Measurements from ENCODE around the gene PDE4B. TPM values are rescaled to one million over a fixed set of nuclear protein-coding genes. Genes with fewer than 3 reads are reported as not detected.
"Not testable (repeated sequence)": the region's sequence is repeated elsewhere in the genome, so short reads cannot be mapped to it uniquely, and the experiment has no call there.

Gene PDE4B
- polyA plus RNA-seq, 4 donors, result 1.1 to 5.2 (median 3.7) TPM

DNA sequence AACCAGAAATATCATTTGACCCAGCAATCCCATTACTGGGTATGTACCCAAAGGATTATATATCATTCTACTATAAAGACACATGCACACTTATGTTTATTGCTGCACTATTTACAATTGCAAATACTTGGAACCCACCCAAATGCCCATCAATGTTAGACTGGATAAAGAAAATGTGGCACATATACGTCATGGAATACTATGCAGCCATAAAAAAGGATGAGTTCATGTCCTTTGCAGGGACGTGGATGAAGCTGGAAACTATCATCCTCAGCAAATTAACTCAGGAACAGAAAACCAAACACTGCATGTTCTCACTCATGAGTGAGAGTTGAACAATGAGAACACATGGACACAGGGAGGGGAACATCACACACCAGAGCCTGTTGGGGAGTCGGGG, 85.6 kb downstream of the PDE4B start:
- not testable (repeated sequence) for H3K9me3 ChIP-seq (ENCODE audit: control insufficient read depth in 2 of 2, insufficient read depth in 1 of 2, low read depth in 1 of 2, low read length in 1 of 2); FAIRE-seq

DNA sequence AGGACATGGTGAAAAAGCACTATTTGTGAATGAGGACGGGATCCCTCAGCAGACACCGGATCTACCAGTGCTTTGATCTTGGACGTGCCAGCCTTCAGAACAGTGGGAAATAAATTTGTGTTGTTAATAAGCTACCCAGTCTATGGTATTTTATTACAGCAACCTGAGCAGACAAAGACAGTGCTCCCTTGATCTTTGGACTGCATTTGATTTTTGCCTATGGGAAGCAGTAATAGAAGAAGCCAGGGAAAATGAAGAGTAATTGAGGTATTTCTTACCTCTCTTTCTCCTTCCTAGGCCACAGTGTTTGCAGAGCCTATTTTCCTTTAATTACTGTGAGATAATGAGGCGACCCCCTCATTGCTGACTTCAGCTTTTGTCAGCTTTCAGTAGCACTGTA, 87.9 kb downstream of the PDE4B start:
- Histone ChIP-seq H3K4me3 (ENCODE audit: low read depth in 1 of 3, low read length in 3 of 3) (no peak overlapping the region), H3K36me3 (ENCODE audit: control insufficient read depth in 3 of 3, insufficient read depth in 2 of 3, low read depth in 1 of 3, low read length in 3 of 3) (no peaks in the 10 kb centered on the region), H3K9me3 (ENCODE audit: control insufficient read depth in 2 of 2, insufficient read depth in 1 of 2, low read depth in 1 of 2, low read length in 1 of 2) (peaks cover 0 to 2% of the 10 kb centered on the region in 2 donors), H3K27me3 (ENCODE audit: control insufficient read depth in 3 of 3, insufficient read depth in 3 of 3, low read length in 3 of 3) (no peaks in the 10 kb centered on the region), H3K4me1 (ENCODE audit: control insufficient read depth in 3 of 3, insufficient read depth in 2 of 3, low read depth in 1 of 3, low read length in 2 of 3) (no peaks in the 10 kb centered on the region), H3K27ac (ENCODE audit: low read depth in 1 of 3, low read length in 2 of 3) (no peak overlapping the region)
- WGBS, 3 donors, result 24 to 60% (median 33%) methylated on average over 4 of the region's 4 CpGs
- FAIRE-seq (no peak), DNase-seq (peak in 1 of 2 donors; percentile 12)

More for the DNA sequence above, 85.6 kb downstream of the PDE4B start:
- DNase-seq; H3K27ac ChIP-seq (ENCODE audit: low read depth in 1 of 3, low read length in 2 of 3); H3K36me3 ChIP-seq (ENCODE audit: control insufficient read depth in 3 of 3, insufficient read depth in 2 of 3, low read depth in 1 of 3, low read length in 3 of 3); H3K27me3 ChIP-seq (ENCODE audit: control insufficient read depth in 3 of 3, insufficient read depth in 3 of 3, low read length in 3 of 3); H3K4me3 ChIP-seq (ENCODE audit: low read depth in 1 of 3, low read length in 3 of 3); H3K4me1 ChIP-seq (ENCODE audit: control insufficient read depth in 3 of 3, insufficient read depth in 2 of 3, low read depth in 1 of 3, low read length in 2 of 3): not testable (repeated sequence)
- WGBS, 3 donors, result 74 to 80% (median 79%) methylated on average over 3 of the region's 3 CpGs

- no peaks in the 10 kb centered on the region for H3K4me1 ChIP-seq (ENCODE audit: control insufficient read depth in 3 of 3, insufficient read depth in 2 of 3, low read depth in 1 of 3, low read length in 2 of 3)
- no peak for DNase-seq
- no peaks in the 10 kb centered on the region for H3K36me3 ChIP-seq (ENCODE audit: control insufficient read depth in 3 of 3, insufficient read depth in 2 of 3, low read depth in 1 of 3, low read length in 3 of 3)
- H3K9me3 ChIP-seq (ENCODE audit: control insufficient read depth in 2 of 2, insufficient read depth in 1 of 2, low read depth in 1 of 2, low read length in 1 of 2), result peaks cover 0 to 2% of the 10 kb centered on the region in 2 donors
- no peak overlapping the region for H3K4me3 ChIP-seq (ENCODE audit: low read depth in 1 of 3, low read length in 3 of 3)
- no peak for FAIRE-seq
- 46 to 63% (median 62%) methylated on average over 2 of the region's 2 CpGs for WGBS, 3 donors
- no peak overlapping the region for H3K27ac ChIP-seq (ENCODE audit: low read depth in 1 of 3, low read length in 2 of 3)
- H3K27me3 ChIP-seq (ENCODE audit: control insufficient read depth in 3 of 3, insufficient read depth in 3 of 3, low read length in 3 of 3), result no peaks in the 10 kb centered on the region
Measured at GRCh38 chr1:65881067-65881594, 88.4 kb downstream of the PDE4B start.

DNA sequence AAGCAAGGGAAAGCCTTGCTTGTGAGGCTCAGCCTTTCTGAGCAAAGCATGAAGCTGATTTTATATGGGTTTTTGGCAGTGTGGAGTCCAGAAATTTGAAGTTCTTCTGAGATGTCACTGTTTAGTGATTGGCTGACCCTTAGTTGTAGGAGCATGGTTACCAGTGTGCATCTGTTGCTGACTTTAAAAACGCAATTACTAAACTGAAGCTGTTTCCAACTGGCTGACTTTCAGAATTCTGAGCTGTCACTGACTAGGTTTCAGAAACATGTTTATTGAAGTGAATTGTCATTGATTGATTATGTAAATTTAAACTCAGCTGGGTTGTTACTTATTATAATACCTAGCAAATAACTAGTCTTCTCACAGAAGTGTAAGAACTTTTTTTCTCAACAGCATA, 89.4 kb downstream of the PDE4B start:
- H3K27me3 ChIP-seq (ENCODE audit: control insufficient read depth in 3 of 3, insufficient read depth in 3 of 3, low read length in 3 of 3), result no peaks in the 10 kb centered on the region
- no peaks in the 10 kb centered on the region for H3K4me1 ChIP-seq (ENCODE audit: control insufficient read depth in 3 of 3, insufficient read depth in 2 of 3, low read depth in 1 of 3, low read length in 2 of 3)
- H3K27ac ChIP-seq (ENCODE audit: low read depth in 1 of 3, low read length in 2 of 3), result no peak overlapping the region
- DNase-seq (no peak), FAIRE-seq (no peak)
- peaks cover 0 to 2% of the 10 kb centered on the region in 2 donors for H3K9me3 ChIP-seq (ENCODE audit: control insufficient read depth in 2 of 2, insufficient read depth in 1 of 2, low read depth in 1 of 2, low read length in 1 of 2)
- WGBS, 3 donors, result 51 to 62% (median 53%) methylated on average over 1 of the region's 1 CpG
- no peak overlapping the region for H3K4me3 ChIP-seq (ENCODE audit: low read depth in 1 of 3, low read length in 3 of 3)
- H3K36me3 ChIP-seq (ENCODE audit: control insufficient read depth in 3 of 3, insufficient read depth in 2 of 3, low read depth in 1 of 3, low read length in 3 of 3), result no peaks in the 10 kb centered on the region

GRCh38 chr1:65889441-65889840, 96.7 kb downstream of the PDE4B start:
- Histone ChIP-seq H3K4me3 (ENCODE audit: low read depth in 1 of 3, low read length in 3 of 3) (no peak overlapping the region), H3K36me3 (ENCODE audit: control insufficient read depth in 3 of 3, insufficient read depth in 2 of 3, low read depth in 1 of 3, low read length in 3 of 3) (no peaks in the 10 kb centered on the region), H3K9me3 (ENCODE audit: control insufficient read depth in 2 of 2, insufficient read depth in 1 of 2, low read depth in 1 of 2, low read length in 1 of 2) (no peaks in the 10 kb centered on the region), H3K27me3 (ENCODE audit: control insufficient read depth in 3 of 3, insufficient read depth in 3 of 3, low read length in 3 of 3) (no peaks in the 10 kb centered on the region), H3K27ac (ENCODE audit: low read depth in 1 of 3, low read length in 2 of 3) (no peak overlapping the region), H3K4me1 (ENCODE audit: control insufficient read depth in 3 of 3, insufficient read depth in 2 of 3, low read depth in 1 of 3, low read length in 2 of 3) (no peaks in the 10 kb centered on the region)
- FAIRE-seq, result no peak
- DNase-seq, result no peak

GRCh38 chr1:65890201-65890843, 97.6 kb downstream of the PDE4B start:
- WGBS, 3 donors, result 15 to 30% (median 18%) methylated on average over 3 of the region's 3 CpGs
- Histone ChIP-seq H3K4me3 (ENCODE audit: low read depth in 1 of 3, low read length in 3 of 3) (no peak overlapping the region), H3K27me3 (ENCODE audit: control insufficient read depth in 3 of 3, insufficient read depth in 3 of 3, low read length in 3 of 3) (no peaks in the 10 kb centered on the region), H3K27ac (ENCODE audit: low read depth in 1 of 3, low read length in 2 of 3) (no peak overlapping the region), H3K36me3 (ENCODE audit: control insufficient read depth in 3 of 3, insufficient read depth in 2 of 3, low read depth in 1 of 3, low read length in 3 of 3) (no peaks in the 10 kb centered on the region), H3K4me1 (ENCODE audit: control insufficient read depth in 3 of 3, insufficient read depth in 2 of 3, low read depth in 1 of 3, low read length in 2 of 3) (no peaks in the 10 kb centered on the region), H3K9me3 (ENCODE audit: control insufficient read depth in 2 of 2, insufficient read depth in 1 of 2, low read depth in 1 of 2, low read length in 1 of 2) (no peaks in the 10 kb centered on the region)
- no peak for DNase-seq
- FAIRE-seq, result no peak

DNA sequence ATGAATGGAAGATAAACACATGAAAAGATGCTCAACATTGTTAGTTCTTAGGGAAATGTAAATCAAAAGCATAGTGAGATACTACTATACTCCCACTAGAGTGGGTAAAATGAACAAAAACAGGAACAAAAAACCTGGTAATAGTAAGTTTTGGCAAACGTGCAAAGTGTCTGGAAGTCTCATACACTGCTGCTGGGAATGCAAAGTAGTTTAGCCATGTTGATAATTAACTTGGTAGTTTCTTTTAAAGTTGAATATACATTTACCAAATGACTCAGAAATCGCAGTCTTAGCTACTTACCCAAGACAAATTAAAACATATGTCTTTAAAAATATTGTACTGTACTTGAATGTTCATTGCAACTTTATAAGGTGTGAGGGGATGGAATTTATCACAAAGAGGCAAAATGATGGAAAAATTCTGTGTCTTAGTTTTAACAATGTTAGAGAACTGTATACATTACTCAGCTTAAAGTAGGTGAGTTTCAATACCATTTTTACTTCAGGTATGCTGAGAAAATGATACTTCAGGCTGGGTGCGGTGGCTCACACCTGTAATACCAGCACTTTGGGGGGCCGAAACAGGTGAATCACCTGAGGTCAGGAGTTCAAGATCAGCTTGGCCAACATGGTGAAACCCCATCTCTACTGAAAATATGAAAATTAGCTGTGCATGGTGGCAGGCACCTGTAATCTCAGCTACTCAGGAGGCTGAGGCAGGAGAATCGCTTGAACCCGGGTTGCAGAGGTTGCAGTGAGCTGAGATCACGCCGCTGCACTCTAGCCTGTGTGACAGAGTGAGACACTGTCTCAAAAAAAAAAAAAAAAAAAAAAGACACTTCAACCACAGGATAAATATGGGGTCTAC, 102.3 kb downstream of the PDE4B start:
- H3K4me1 ChIP-seq (ENCODE audit: control insufficient read depth in 3 of 3, insufficient read depth in 2 of 3, low read depth in 1 of 3, low read length in 2 of 3), result no peaks in the 10 kb centered on the region
- no peak for FAIRE-seq
- no peaks in the 10 kb centered on the region for H3K9me3 ChIP-seq (ENCODE audit: control insufficient read depth in 2 of 2, insufficient read depth in 1 of 2, low read depth in 1 of 2, low read length in 1 of 2)
- no peaks in the 10 kb centered on the region for H3K27me3 ChIP-seq (ENCODE audit: control insufficient read depth in 3 of 3, insufficient read depth in 3 of 3, low read length in 3 of 3)
- no peak overlapping the region for H3K27ac ChIP-seq (ENCODE audit: low read depth in 1 of 3, low read length in 2 of 3)
- DNase-seq, result no peak
- H3K36me3 ChIP-seq (ENCODE audit: control insufficient read depth in 3 of 3, insufficient read depth in 2 of 3, low read depth in 1 of 3, low read length in 3 of 3), result no peaks in the 10 kb centered on the region
- WGBS, 3 donors, result 66 to 75% (median 70%) methylated on average over 8 of the region's 8 CpGs
- no peak overlapping the region for H3K4me3 ChIP-seq (ENCODE audit: low read depth in 1 of 3, low read length in 3 of 3)

DNA sequence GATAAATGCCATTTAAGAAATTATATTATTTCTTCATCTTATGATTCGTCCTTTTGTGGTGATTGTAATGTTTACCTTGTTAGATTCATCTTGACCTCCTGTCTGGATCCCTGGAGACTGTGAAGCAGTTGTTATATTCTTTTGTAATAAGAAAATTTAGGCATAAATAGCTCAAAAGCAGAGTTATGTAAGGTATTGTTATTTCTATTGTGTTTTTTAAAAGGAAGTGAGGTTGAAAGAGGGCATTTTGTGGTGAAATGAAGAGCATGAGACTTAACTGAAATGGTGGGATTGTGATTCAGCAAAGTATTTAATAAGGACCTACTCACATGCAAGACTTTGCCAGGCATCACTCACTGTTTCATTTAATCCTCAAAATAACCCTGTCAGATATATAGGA, 104.0 kb downstream of the PDE4B start:
- Histone ChIP-seq H3K4me3 (ENCODE audit: low read depth in 1 of 3, low read length in 3 of 3) (no peak overlapping the region), H3K9me3 (ENCODE audit: control insufficient read depth in 2 of 2, insufficient read depth in 1 of 2, low read depth in 1 of 2, low read length in 1 of 2) (no peaks in the 10 kb centered on the region), H3K36me3 (ENCODE audit: control insufficient read depth in 3 of 3, insufficient read depth in 2 of 3, low read depth in 1 of 3, low read length in 3 of 3) (no peaks in the 10 kb centered on the region), H3K27me3 (ENCODE audit: control insufficient read depth in 3 of 3, insufficient read depth in 3 of 3, low read length in 3 of 3) (no peaks in the 10 kb centered on the region), H3K27ac (ENCODE audit: low read depth in 1 of 3, low read length in 2 of 3) (no peak overlapping the region), H3K4me1 (ENCODE audit: control insufficient read depth in 3 of 3, insufficient read depth in 2 of 3, low read depth in 1 of 3, low read length in 2 of 3) (no peaks in the 10 kb centered on the region)
- 34 to 67% (median 45%) methylated on average over 1 of the region's 1 CpG for WGBS, 3 donors
- FAIRE-seq, result no peak
- no peak for DNase-seq
